BLaER1 treated with 17β-estradiol and CSF1 and Interleukin-3, amounts not matched to agents 10 nM and 100 nM (cell line): ENCODE data around the gene SOAT2.

Experiments used
- H3K27ac ChIP-seq, 11 experiments: shearing (Covaris generic); formaldehyde crosslinking; 2 replicates each; pipeline ENCODE4 v1.8.1; 2022
- H3K27me3 ChIP-seq, 11 experiments: shearing (Covaris generic); formaldehyde crosslinking; 2 replicates each; pipeline ENCODE4 v1.8.1; 2022
- H3K36me3 ChIP-seq, 11 experiments: shearing (Covaris generic); formaldehyde crosslinking; 2 replicates each; pipeline ENCODE4 v1.8.1; 2022
- H3K4me1 ChIP-seq, 10 experiments: shearing (Covaris generic); formaldehyde crosslinking; 2 replicates each; pipeline ENCODE4 v1.8.1; 2022
- H3K4me2 ChIP-seq, 11 experiments: shearing (Covaris generic); formaldehyde crosslinking; 2 replicates each; pipeline ENCODE4 v1.8.1; 2022
- H3K4me3 ChIP-seq, 10 experiments: shearing (Covaris generic); formaldehyde crosslinking; 2 replicates each; pipeline ENCODE4 v1.8.1; 2022
- H3K9ac ChIP-seq, 11 experiments: shearing (Covaris generic); formaldehyde crosslinking; 2 replicates each; pipeline ENCODE4 v1.8.1; 2022
- H3K9me3 ChIP-seq, 11 experiments: shearing (Covaris generic); formaldehyde crosslinking; replicated peaks in 1 of 11; 2 replicates each; pipeline ENCODE4 v1.8.1; 2022
- H4K20me1 ChIP-seq, 11 experiments: shearing (Covaris generic); formaldehyde crosslinking; 2 replicates each; pipeline ENCODE4 v1.8.1; 2022
- Cebpa-rat ChIP-seq, 11 experiments: shearing (Covaris generic); IDR thresholded peaks; 2 replicates each; pipeline ENCODE4 v1.8.1; 2022

SOAT2 gene

GRCh38 chr12:53097564-53098353 lies 5.5 kb upstream of the SOAT2 start, which contains the start of gene IGFBP6:
Gene IGFBP6 (plus strand): TSS chr12:53097667. CDS start chr12:53097718, 51 bp downstream.
- H3K36me3 ChIP-seq = no peaks in the 10 kb centered on the region
- peak within 1 kb of the TSS in 9 of 11 experiments; percentile 28 to 70 (median 53); a peak in 16 of 22 replicates for H3K27ac ChIP-seq
- no peak for TF ChIP-seq Cebpa-rat (IDR thresholded peaks at IDR 0.05)
- peak within 1 kb of the TSS; percentile 95 to 100 (median 100) for H3K4me2 ChIP-seq
- H3K4me3 ChIP-seq = peak within 1 kb of the TSS; percentile 44 to 74 (median 62)
- H3K9me3 ChIP-seq = no peaks in the 10 kb centered on the region
- peaks cover 30 to 87% (median 51%) of the 10 kb centered on the region in 10 experiments for H3K4me1 ChIP-seq
- H3K27me3 ChIP-seq = peaks cover 0 to 22% (median 20%) of the 10 kb centered on the region in 11 experiments; a peak in 17 of 22 replicates
- H4K20me1 ChIP-seq = no peaks in the 10 kb centered on the region; a peak in 1 of 22 replicates
- H3K9ac ChIP-seq = peak within 1 kb of the TSS; percentile 61 to 77 (median 69)

- Histone ChIP-seq H3K9me3 (no peaks in the 10 kb centered on the region), H3K27ac (peak overlapping the region in 6 of 11 experiments; percentile 18 to 70 (median 56); a peak in 9 of 22 replicates), H3K4me3 (peak overlapping the region in 9 of 10 experiments; percentile 44 to 74 (median 62); a peak in 16 of 20 replicates), H3K36me3 (no peaks in the 10 kb centered on the region), H3K4me2 (peak overlapping the region; percentile 95 to 100 (median 100)), H3K27me3 (peaks cover 0 to 22% (median 20%) of the 10 kb centered on the region in 11 experiments; a peak in 17 of 22 replicates), H3K9ac (peak overlapping the region in 9 of 11 experiments; percentile 61 to 77 (median 71); a peak in 15 of 22 replicates), H3K4me1 (peaks cover 37 to 90% (median 57%) of the 10 kb centered on the region in 10 experiments), H4K20me1 (no peaks in the 10 kb centered on the region; a peak in 1 of 22 replicates)
- no peak for TF ChIP-seq Cebpa-rat (IDR thresholded peaks at IDR 0.05)
Measured at GRCh38 chr12:53098354-53098981, 4.8 kb upstream of the SOAT2 start.

- peaks cover 45 to 90% (median 61%) of the 10 kb centered on the region in 10 experiments for H3K4me1 ChIP-seq
- peak overlapping the region in 7 of 11 experiments; percentile 26 to 70 (median 50); a peak in 14 of 22 replicates for H3K27ac ChIP-seq
- H3K9ac ChIP-seq = peak overlapping the region in 5 of 11 experiments; percentile 8 to 72 (median 31); a peak in 8 of 22 replicates
- peak overlapping the region in 3 of 10 experiments; percentile 3 to 74 (median 66); a peak in 3 of 20 replicates for H3K4me3 ChIP-seq
- H4K20me1 ChIP-seq = no peaks in the 10 kb centered on the region; a peak in 1 of 22 replicates
- no peaks in the 10 kb centered on the region for H3K9me3 ChIP-seq
- no peaks in the 10 kb centered on the region for H3K36me3 ChIP-seq
- peaks cover 0 to 22% (median 20%) of the 10 kb centered on the region in 11 experiments; a peak in 17 of 22 replicates for H3K27me3 ChIP-seq
- TF ChIP-seq Cebpa-rat (IDR thresholded peaks at IDR 0.05) = no peak
- peak overlapping the region; percentile 95 to 100 (median 100) for H3K4me2 ChIP-seq
Measured at GRCh38 chr12:53099071-53099882, 4.0 kb upstream of the SOAT2 start.

DNA sequence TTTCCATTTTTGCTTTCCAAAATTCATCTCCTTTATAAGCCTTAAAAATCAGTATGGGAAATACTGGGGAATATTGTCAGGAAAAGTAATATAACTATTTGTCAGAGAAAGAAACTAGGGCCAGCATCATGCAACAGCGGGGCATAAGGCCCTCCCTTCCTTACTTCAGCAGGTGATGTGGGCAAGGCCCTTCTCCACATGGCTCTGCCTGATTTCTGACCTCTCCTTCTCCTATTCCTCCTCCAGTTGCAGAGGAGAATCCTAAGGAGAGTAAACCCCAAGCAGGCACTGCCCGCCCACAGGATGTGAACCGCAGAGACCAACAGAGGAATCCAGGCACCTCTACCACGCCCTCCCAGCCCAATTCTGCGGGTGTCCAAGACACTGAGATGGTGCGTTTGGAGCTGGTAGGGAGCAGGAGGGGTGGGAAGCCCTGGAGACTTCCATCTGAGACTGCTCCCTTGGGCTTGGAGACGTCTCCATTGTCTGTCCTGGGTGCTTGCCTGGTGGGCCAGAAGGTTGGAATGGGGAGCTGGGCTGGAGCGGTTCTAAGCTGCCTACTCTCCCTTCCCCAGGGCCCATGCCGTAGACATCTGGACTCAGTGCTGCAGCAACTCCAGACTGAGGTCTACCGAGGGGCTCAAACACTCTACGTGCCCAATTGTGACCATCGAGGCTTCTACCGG lies 2.7 kb upstream of the SOAT2 start:
- Histone ChIP-seq H3K36me3 (no peaks in the 10 kb centered on the region), H3K9me3 (no peaks in the 10 kb centered on the region), H3K27me3 (peaks cover 0 to 22% (median 20%) of the 10 kb centered on the region in 11 experiments; a peak in 17 of 22 replicates), H3K4me1 (peaks cover 49 to 92% (median 63%) of the 10 kb centered on the region in 10 experiments), H3K4me3 (no peak overlapping the region), H4K20me1 (no peaks in the 10 kb centered on the region; a peak in 1 of 22 replicates), H3K9ac (no peak overlapping the region), H3K4me2 (peak overlapping the region in 3 of 11 experiments; percentile 6 to 18 (median 9); a peak in 1 of 22 replicates), H3K27ac (no peak overlapping the region)
- no peak for TF ChIP-seq Cebpa-rat (IDR thresholded peaks at IDR 0.05)

GRCh38 chr12:53101266-53101665 lies 2.0 kb upstream of the SOAT2 start:
- no peak overlapping the region for H3K4me3 ChIP-seq
- H3K4me1 ChIP-seq = peaks cover 49 to 86% (median 61%) of the 10 kb centered on the region in 10 experiments
- H3K9ac ChIP-seq = no peak overlapping the region
- H3K27me3 ChIP-seq = peaks cover 0 to 16% (median 14%) of the 10 kb centered on the region in 11 experiments; a peak in 17 of 22 replicates
- H4K20me1 ChIP-seq = no peaks in the 10 kb centered on the region; a peak in 1 of 22 replicates
- H3K27ac ChIP-seq = no peak overlapping the region
- TF ChIP-seq Cebpa-rat (IDR thresholded peaks at IDR 0.05) = no peak
- H3K36me3 ChIP-seq = no peaks in the 10 kb centered on the region
- H3K4me2 ChIP-seq = no peak overlapping the region
- H3K9me3 ChIP-seq = no peaks in the 10 kb centered on the region

DNA sequence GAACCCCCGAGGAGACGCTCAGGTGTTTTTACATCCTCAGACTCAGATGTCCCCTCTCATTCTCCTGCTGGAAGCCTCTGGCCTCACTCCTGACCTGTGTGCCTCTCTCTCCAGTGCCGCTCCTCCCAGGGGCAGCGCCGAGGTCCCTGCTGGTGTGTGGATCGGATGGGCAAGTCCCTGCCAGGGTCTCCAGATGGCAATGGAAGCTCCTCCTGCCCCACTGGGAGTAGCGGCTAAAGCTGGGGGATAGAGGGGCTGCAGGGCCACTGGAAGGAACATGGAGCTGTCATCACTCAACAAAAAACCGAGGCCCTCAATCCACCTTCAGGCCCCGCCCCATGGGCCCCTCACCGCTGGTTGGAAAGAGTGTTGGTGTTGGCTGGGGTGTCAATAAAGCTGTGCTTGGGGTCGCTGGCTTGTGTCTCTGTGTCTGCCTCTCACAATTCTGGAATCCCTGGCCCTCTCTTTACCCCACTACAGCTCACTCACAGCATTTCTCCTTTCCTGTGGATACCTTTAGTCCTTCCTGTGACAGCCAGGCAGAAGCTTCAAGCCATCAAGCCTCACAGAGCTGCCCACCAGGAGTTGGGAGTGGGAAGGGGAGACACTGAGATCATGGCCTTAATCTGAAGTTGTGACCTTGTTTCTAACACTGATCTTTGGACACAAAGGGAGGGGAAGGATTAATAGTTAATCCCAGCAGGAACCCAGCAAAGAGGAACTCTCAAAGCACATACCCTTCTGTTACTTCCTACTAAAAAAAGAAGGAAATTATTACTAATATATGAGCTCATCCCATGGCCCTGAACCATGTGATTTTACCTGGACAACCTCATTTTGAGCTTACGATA lies 1.1 kb upstream of the SOAT2 start:
- no peaks in the 10 kb centered on the region for H3K9me3 ChIP-seq
- H3K27ac ChIP-seq = peak overlapping the region in 7 of 11 experiments; percentile 28 to 76 (median 51); a peak in 11 of 22 replicates
- H3K4me2 ChIP-seq = peak overlapping the region; percentile 39 to 89 (median 72); a peak in 21 of 22 replicates
- H4K20me1 ChIP-seq = no peaks in the 10 kb centered on the region; a peak in 1 of 22 replicates
- peaks cover 0 to 7% (median 5%) of the 10 kb centered on the region in 11 experiments; a peak in 17 of 22 replicates for H3K27me3 ChIP-seq
- peaks cover 45 to 77% (median 54%) of the 10 kb centered on the region in 10 experiments for H3K4me1 ChIP-seq
- no peak overlapping the region for H3K4me3 ChIP-seq
- no peak for TF ChIP-seq Cebpa-rat (IDR thresholded peaks at IDR 0.05)
- H3K9ac ChIP-seq = peak overlapping the region in 4 of 11 experiments; percentile 4 to 39 (median 28); a peak in 5 of 22 replicates
- no peaks in the 10 kb centered on the region for H3K36me3 ChIP-seq

GRCh38 chr12:53103860-53104305 lies 597 bp downstream of the SOAT2 start:
- no peaks in the 10 kb centered on the region; a peak in 1 of 22 replicates for H4K20me1 ChIP-seq
- no peaks in the 10 kb centered on the region for H3K36me3 ChIP-seq
- H3K9me3 ChIP-seq = no peaks in the 10 kb centered on the region
- TF ChIP-seq Cebpa-rat (IDR thresholded peaks at IDR 0.05) = no peak
- H3K27me3 ChIP-seq = no peaks in the 10 kb centered on the region
- peaks cover 29 to 60% (median 37%) of the 10 kb centered on the region in 10 experiments for H3K4me1 ChIP-seq
- no peak overlapping the region for H3K4me3 ChIP-seq
- H3K4me2 ChIP-seq = peak overlapping the region; percentile 39 to 89 (median 72)
- H3K9ac ChIP-seq = peak overlapping the region in 7 of 11 experiments; percentile 8 to 56 (median 18); a peak in 5 of 22 replicates
- peak overlapping the region in 10 of 11 experiments; percentile 12 to 76 (median 51); a peak in 16 of 22 replicates for H3K27ac ChIP-seq
